Mucosa of descending colon (tissue), 3 donors: ENCODE measurements around the gene ZNF446. TPM values are rescaled to one million over a fixed set of nuclear protein-coding genes. Genes with fewer than 3 reads are reported as not detected.
"Not testable (repeated sequence)": the region's sequence is repeated elsewhere in the genome, so short reads cannot be mapped to it uniquely, and the experiment has no call there.

Experiments used
- ATAC-seq: fragments of 200-7000 bp; cut with Tn5 transposase; one replicate; pipeline ENCODE4 v1.9.1; 2020; ENCODE audit warnings: mild to moderate bottlenecking, moderate library complexity
- DNase-seq, 3 donors: peaks; one replicate each; pipeline ENCODE4 v3.0.0-alpha.2; 2020
- H3K36me3 ChIP-seq: fragments of 200-600 bp; one replicate; pipeline ENCODE4 v1.8.0; 2021; ENCODE audit warnings: low read depth, mild to moderate bottlenecking
- H3K4me1 ChIP-seq: fragments of 200-600 bp; one replicate; pipeline ENCODE4 v1.8.0; 2021; ENCODE audit warnings: low read depth, mild to moderate bottlenecking
- H3K4me3 ChIP-seq: fragments of 200-600 bp; one replicate; pipeline ENCODE4 v1.8.0; 2021; ENCODE audit warnings: mild to moderate bottlenecking
- H3K9me3 ChIP-seq: fragments of 200-600 bp; one replicate; pipeline ENCODE4 v1.8.0; 2021; ENCODE audit warnings: mild to moderate bottlenecking
- CTCF ChIP-seq: fragments of 200-600 bp; IDR thresholded peaks from one replicate; pipeline ENCODE4 v1.8.0; 2022; ENCODE audit warnings: antibody characterized with exemption, mild to moderate bottlenecking
- intact Hi-C, 2 donors: fragments of 100-400 bp; cut with DNase I in 1 of 2; cut with micrococcal nuclease in 1 of 2; formaldehyde crosslinking; loops; one replicate each; pipeline versions ENCODE4 v1.11.0 to v1.11.1; 2022; cut with DNase I, micrococcal nuclease
- total RNA-seq, 3 donors: library from RNA; stranded (reverse); fragmentation: NEBNext Ultra II Directional in 2 of 3; extraction: Animal tissue kit (Norgen Biotek cat#: 25700) in 2 of 3; gene quantifications; one replicate each; pipeline versions ENCODE4 v1.2.1 to v1.2.4, GENCODE V29; 2021 to 2023
- donor health status: DM: no; HTN: no; CAD: no; lungs with moderate emphysema.
- donor health status: DM: no; HTN: no; CAD: no.
- donor health status: DM: no; HTN: yes; CAD: no.

Gene ZNF446
- total RNA-seq, 3 donors from 2014 or later = 9.4 to 12.6 (median 10.6) TPM

GRCh38 chr19:58440556-58440955, 35.6 kb upstream of the ZNF446 start:
- no peak for TF ChIP-seq CTCF
- ATAC-seq = no peak
- H3K9me3 ChIP-seq = peaks cover 47% of the 10 kb centered on the region

GRCh38 chr19:58442986-58443385, 33.2 kb upstream of the ZNF446 start:
- DNase-seq, ATAC-seq, intact Hi-C loops, H3K36me3 ChIP-seq, H3K4me3 ChIP-seq: not testable (repeated sequence)
- peaks cover 22% of the 10 kb centered on the region for H3K9me3 ChIP-seq
- H3K4me1 ChIP-seq = peaks cover 10% of the 10 kb centered on the region

More at GRCh38 chr19:58440556-58440955, 35.6 kb upstream of the ZNF446 start:
- no peak for DNase-seq
- Histone ChIP-seq H3K4me1 (peaks cover 10% of the 10 kb centered on the region), H3K36me3 (peaks cover 9% of the 10 kb centered on the region), H3K4me3 (peak overlapping the region; percentile 41)
- intact Hi-C loops = no loop called here

GRCh38 chr19:58448860-58449259, 27.3 kb upstream of the ZNF446 start:
- DNase-seq, H3K9me3 ChIP-seq, intact Hi-C loops, H3K36me3 ChIP-seq, ATAC-seq, H3K4me3 ChIP-seq: not testable (repeated sequence)
- peaks cover 12% of the 10 kb centered on the region for H3K4me1 ChIP-seq

- H3K4me3 ChIP-seq, ATAC-seq, DNase-seq, H3K9me3 ChIP-seq, intact Hi-C loops, H3K36me3 ChIP-seq: not testable (repeated sequence)
- peaks cover 12% of the 10 kb centered on the region for H3K4me1 ChIP-seq
These were observed 26.2 kb upstream of the ZNF446 start for GRCh38 chr19:58449980-58450379.

GRCh38 chr19:58450856-58451357, 25.2 kb upstream of the ZNF446 start:
- intact Hi-C loops = no loop called here
- peaks cover 8% of the 10 kb centered on the region for H3K9me3 ChIP-seq
- peak in 1 of 3 donors; percentile 73 for DNase-seq
- TF ChIP-seq CTCF = no peak
- H3K4me1 ChIP-seq = peaks cover 12% of the 10 kb centered on the region
- H3K36me3 ChIP-seq = no peaks in the 10 kb centered on the region
- H3K4me3 ChIP-seq = peak overlapping the region; percentile 65
- peak; percentile 50 for ATAC-seq

- H3K9me3 ChIP-seq = peaks cover 8% of the 10 kb centered on the region
- DNase-seq = peak; percentile 98
- no peaks in the 10 kb centered on the region for H3K36me3 ChIP-seq
- no peak for TF ChIP-seq CTCF
- intact Hi-C loops = no loop called here
- peak; percentile 99 for ATAC-seq
- peak within 1 kb of the TSS; percentile 65 for H3K4me3 ChIP-seq
- peaks cover 12% of the 10 kb centered on the region for H3K4me1 ChIP-seq
These were observed 24.6 kb upstream of the ZNF446 start, which contains the start of gene ZNF324B for GRCh38 chr19:58451358-58452101. Gene ZNF324B (plus strand): TSS chr19:58451622. CDS start chr19:58453702, 2,080 bp downstream.

- DNase-seq = no peak
- peaks cover 12% of the 10 kb centered on the region for H3K4me1 ChIP-seq
- H3K4me3 ChIP-seq = no peak overlapping the region
- no peak for TF ChIP-seq CTCF
- intact Hi-C loops = no loop called here
- peaks cover 4% of the 10 kb centered on the region for H3K9me3 ChIP-seq
- no peak for ATAC-seq
- H3K36me3 ChIP-seq = no peaks in the 10 kb centered on the region
These were observed 22.4 kb upstream of the ZNF446 start for GRCh38 chr19:58453743-58454142.
